DOHH2 (cell line): ENCODE data around the gene ACP2.

Source experiments
- H3F3A ChIP-seq: fragments of 200-600 bp; sonication (generic), shearing (Covaris generic); 2 replicates; pipeline ENCODE4 v1.6.0; 2016; ENCODE audit warnings: antibody characterized with exemption, mild to moderate bottlenecking; ENCODE audit not compliant: control insufficient read depth, insufficient read depth
- H3K27ac ChIP-seq: fragments of 200-600 bp; sonication (generic); 2 replicates; pipeline ENCODE4 v1.5.1; 2014; ENCODE audit warnings: low read depth, mild to moderate bottlenecking, low read length, moderate library complexity
- H3K27me3 ChIP-seq: fragments of 200-600 bp; sonication (generic); 2 replicates; pipeline ENCODE4 v1.6.1; 2014; ENCODE audit warnings: mild to moderate bottlenecking, low read length, mixed read lengths; ENCODE audit not compliant: control insufficient read depth
- H3K36me3 ChIP-seq: fragments of 200-600 bp; sonication (generic); 2 replicates; pipeline ENCODE4 v1.6.1; 2014; ENCODE audit warnings: mild to moderate bottlenecking, low read length, moderate library complexity, mixed read lengths; ENCODE audit not compliant: control insufficient read depth
- H3K4me1 ChIP-seq: fragments of 200-600 bp; sonication (generic); 2 replicates; pipeline ENCODE4 v1.6.1; 2014; ENCODE audit warnings: mild to moderate bottlenecking, low read length, mixed read lengths; ENCODE audit not compliant: control insufficient read depth
- H3K4me2 ChIP-seq: fragments of 200-600 bp; sonication (generic); 2 replicates; pipeline ENCODE4 v1.6.0; 2014; ENCODE audit warnings: mild to moderate bottlenecking, low read length, moderate library complexity
- H3K4me3 ChIP-seq: fragments of 200-600 bp; sonication (generic); 2 replicates; pipeline ENCODE4 v1.5.1; 2014; ENCODE audit warnings: mild to moderate bottlenecking, low read length, mixed read lengths
- H3K79me2 ChIP-seq: fragments of 200-600 bp; sonication (generic); 2 replicates; pipeline ENCODE4 v1.6.1; 2014; ENCODE audit warnings: mild to moderate bottlenecking, low read length, mixed read lengths; ENCODE audit not compliant: control insufficient read depth
- H3K9me2 ChIP-seq: fragments of 200-600 bp; sonication (generic); replicated peaks from 2 replicates; pipeline ENCODE4 v1.6.1; 2014; ENCODE audit warnings: mild to moderate bottlenecking, low read length, mixed read lengths; ENCODE audit not compliant: control insufficient read depth
- H3K9me3 ChIP-seq: fragments of 200-600 bp; sonication (generic); 2 replicates; pipeline ENCODE4 v1.6.1; 2014; ENCODE audit warnings: antibody characterized with exemption, low read length, mixed read lengths; ENCODE audit not compliant: control insufficient read depth, insufficient read depth
- H4K20me1 ChIP-seq: fragments of 200-600 bp; sonication (generic); 2 replicates; pipeline ENCODE4 v1.6.0; 2014; ENCODE audit warnings: low read depth, mild to moderate bottlenecking, antibody characterized with exemption, low read length, moderate library complexity; ENCODE audit not compliant: control insufficient read depth, insufficient read depth
- CTCF ChIP-seq: fragments of 200-600 bp; sonication (generic); IDR thresholded peaks from one replicate; pipeline ENCODE4 v1.5.1; 2014; ENCODE audit warnings: antibody characterized with exemption, mild to moderate bottlenecking, low read depth, low read length; ENCODE audit not compliant: poor library complexity, severe bottlenecking
- EZH2phosphoT487 ChIP-seq: fragments of 200-600 bp; sonication (generic); IDR thresholded peaks from 2 replicates; pipeline ENCODE4 v1.6.1; 2017; ENCODE audit warnings: borderline replicate concordance, mild to moderate bottlenecking, antibody characterized with exemption, low read length, moderate library complexity, mixed read lengths

The ACP2 gene

GRCh38 chr11:47278769-47279168 is 30.2 kb upstream of the ACP2 start:
- no peak overlapping the region for H3K4me2 ChIP-seq
- no peaks in the 10 kb centered on the region for H3K9me2 ChIP-seq
- H3K9me3 ChIP-seq = no peaks in the 10 kb centered on the region
- H3K36me3 ChIP-seq = peaks cover 83% of the 10 kb centered on the region
- H4K20me1 ChIP-seq = peaks cover 6% of the 10 kb centered on the region; the same call in 1 of the 2 replicates
- no peak overlapping the region for H3K27ac ChIP-seq
- no peak overlapping the region for H3K4me3 ChIP-seq
- peaks cover 20% of the 10 kb centered on the region for H3K79me2 ChIP-seq
- no peaks in the 10 kb centered on the region for H3K27me3 ChIP-seq
- no peaks in the 10 kb centered on the region for H3K4me1 ChIP-seq
- 0 out of 2 replicates have a peak, but pooled peaks cover 7% of the 10 kb centered on the region for H3F3A ChIP-seq
- TF ChIP-seq CTCF = no peak
- no peak for TF ChIP-seq EZH2phosphoT487

- Histone ChIP-seq H3K4me1 (peaks cover 2% of the 10 kb centered on the region), H3K79me2 (peaks cover 27% of the 10 kb centered on the region), H3K27me3 (no peaks in the 10 kb centered on the region), H3F3A (0 out of 2 replicates have a peak, but pooled peaks cover 7% of the 10 kb centered on the region), H3K9me3 (no peaks in the 10 kb centered on the region), H3K9me2 (no peaks in the 10 kb centered on the region), H4K20me1 (peaks cover 11% of the 10 kb centered on the region; the same call in 1 of the 2 replicates), H3K36me3 (peaks cover 83% of the 10 kb centered on the region), H3K4me3 (no peak overlapping the region), H3K4me2 (no peak overlapping the region), H3K27ac (no peak overlapping the region)
- TF ChIP-seq EZH2phosphoT487 (no peak), CTCF (no peak)
Measured at GRCh38 chr11:47278058-47278457, 29.4 kb upstream of the ACP2 start.

GRCh38 chr11:47276923-47277322 is 28.3 kb upstream of the ACP2 start:
- Histone ChIP-seq H4K20me1 (peaks cover 21% of the 10 kb centered on the region), H3K4me1 (peaks cover 13% of the 10 kb centered on the region), H3K9me3 (no peaks in the 10 kb centered on the region), H3K4me3 (no peak overlapping the region), H3K79me2 (peaks cover 38% of the 10 kb centered on the region), H3K36me3 (peaks cover 74% of the 10 kb centered on the region), H3K9me2 (no peaks in the 10 kb centered on the region), H3F3A (peaks cover 13% of the 10 kb centered on the region; the same call in 1 of the 2 replicates), H3K4me2 (no peak overlapping the region), H3K27ac (no peak overlapping the region), H3K27me3 (no peaks in the 10 kb centered on the region)
- no peak for TF ChIP-seq EZH2phosphoT487
- no peak for TF ChIP-seq CTCF
